Suprapubic skin (tissue), 3 donors: Measurements from ENCODE around the gene FAP.

Source experiments
- POLR2A ChIP-seq, 2 donors: fragments of 450-650 bp; IDR thresholded peaks; one replicate each; pipeline ENCODE4 v1.6.1; 2017; ENCODE audit warnings: antibody characterized with exemption in 2 of 2, mild to moderate bottlenecking in 2 of 2, moderate library complexity in 2 of 2
- TF ChIP-seq, protein P1 (sequence below), 2 donors: fragments of 200-600 bp in 1 of 2; fragments of 450-650 bp in 1 of 2; sonication (generic) in 1 of 2; IDR thresholded peaks; one replicate each; pipeline ENCODE4 v1.5.1; 2016 to 2019; ENCODE audit warnings: antibody characterized with exemption in 2 of 2, mild to moderate bottlenecking in 1 of 2, moderate library complexity in 1 of 2

DNA sequence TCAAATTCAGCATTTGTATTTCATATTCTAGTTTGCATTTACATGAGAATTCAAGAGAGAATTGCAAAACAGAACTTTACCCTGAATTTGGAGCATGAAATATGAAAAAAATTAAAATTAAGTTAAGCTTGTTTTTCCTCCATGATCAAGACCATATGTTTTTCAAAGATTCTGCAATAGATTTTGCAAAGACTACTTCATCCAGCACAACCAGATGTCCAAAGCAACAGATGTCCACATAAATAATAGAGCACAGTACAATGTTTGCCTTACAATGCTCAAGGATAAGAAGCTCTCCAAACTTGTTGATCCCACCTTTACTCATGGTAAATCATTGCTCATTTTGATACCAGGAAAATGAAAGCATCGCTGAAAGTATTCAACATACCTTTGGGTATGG is 25.6 kb downstream of the FAP start:
- TF ChIP-seq, protein P1, sequence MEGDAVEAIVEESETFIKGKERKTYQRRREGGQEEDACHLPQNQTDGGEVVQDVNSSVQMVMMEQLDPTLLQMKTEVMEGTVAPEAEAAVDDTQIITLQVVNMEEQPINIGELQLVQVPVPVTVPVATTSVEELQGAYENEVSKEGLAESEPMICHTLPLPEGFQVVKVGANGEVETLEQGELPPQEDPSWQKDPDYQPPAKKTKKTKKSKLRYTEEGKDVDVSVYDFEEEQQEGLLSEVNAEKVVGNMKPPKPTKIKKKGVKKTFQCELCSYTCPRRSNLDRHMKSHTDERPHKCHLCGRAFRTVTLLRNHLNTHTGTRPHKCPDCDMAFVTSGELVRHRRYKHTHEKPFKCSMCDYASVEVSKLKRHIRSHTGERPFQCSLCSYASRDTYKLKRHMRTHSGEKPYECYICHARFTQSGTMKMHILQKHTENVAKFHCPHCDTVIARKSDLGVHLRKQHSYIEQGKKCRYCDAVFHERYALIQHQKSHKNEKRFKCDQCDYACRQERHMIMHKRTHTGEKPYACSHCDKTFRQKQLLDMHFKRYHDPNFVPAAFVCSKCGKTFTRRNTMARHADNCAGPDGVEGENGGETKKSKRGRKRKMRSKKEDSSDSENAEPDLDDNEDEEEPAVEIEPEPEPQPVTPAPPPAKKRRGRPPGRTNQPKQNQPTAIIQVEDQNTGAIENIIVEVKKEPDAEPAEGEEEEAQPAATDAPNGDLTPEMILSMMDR (IDR thresholded peaks at IDR 0.05) = no peak
- TF ChIP-seq POLR2A (IDR thresholded peaks at IDR 0.05) = no peak
